PC-9 (cell line): ENCODE results near the gene ARSG. TPM values are rescaled to one million over a fixed set of nuclear protein-coding genes. Genes with fewer than 3 reads are reported as not detected.

ENCODE experiments used
- BruUV-seq: library from RNA; stranded (reverse); fragments of 400-500 nt; replicated peaks from 2 replicates; lab custom pipeline; 2021; lab: Mats Ljungman, UMichigan
- CTCF ChIA-PET: fragments of 300-600 bp; sonication (Branson Sonifier 250); formaldehyde crosslinking; loops from one replicate; lab custom pipeline; 2022; ENCODE audit warnings: antibody characterized with exemption; lab: Charles Lee
- POLR2A ChIA-PET: fragments of 300-600 bp; sonication (Branson Sonifier 250); formaldehyde crosslinking; loops from one replicate; lab custom pipeline; 2022; ENCODE audit warnings: antibody characterized with exemption; ENCODE audit not compliant: unreplicated experiment; lab: Charles Lee
- DNase-seq, 2 experiments: peaks; one replicate each; pipeline versions ENCODE4 v3.0.0 to v3.0.0-alpha.2; 2015 to 2022; ENCODE audit warnings: mixed read lengths in 1 of 2
- H2AFZ ChIP-seq: fragments of 200-600 bp; sonication (generic); 2 replicates; pipeline ENCODE4 v1.8.1; 2017; ENCODE audit warnings: antibody characterized with exemption
- H3F3A ChIP-seq: fragments of 200-600 bp; sonication (generic); 2 replicates; pipeline ENCODE4 v1.8.1; 2017; ENCODE audit warnings: antibody characterized with exemption, mild to moderate bottlenecking, low read depth; ENCODE audit not compliant: insufficient read depth
- H3K27ac ChIP-seq: fragments of 200-600 bp; sonication (generic); 2 replicates; pipeline ENCODE4 v1.6.1; 2016; ENCODE audit warnings: mixed run types
- H3K27me3 ChIP-seq: fragments of 200-600 bp; sonication (generic); 2 replicates; pipeline ENCODE4 v1.6.1; 2016; ENCODE audit warnings: low read depth, mixed run types; ENCODE audit not compliant: insufficient read depth
- H3K36me3 ChIP-seq: fragments of 200-600 bp; sonication (generic); 2 replicates; pipeline ENCODE4 v1.6.1; 2016; ENCODE audit warnings: low read depth, mixed run types
- H3K4me1 ChIP-seq: fragments of 200-600 bp; sonication (generic); replicated peaks from 2 replicates; pipeline ENCODE4 v1.6.1; 2016; ENCODE audit warnings: mixed run types; ENCODE audit not compliant: insufficient read depth
- H3K4me2 ChIP-seq: fragments of 200-600 bp; sonication (generic); 2 replicates; pipeline ENCODE4 v1.6.1; 2017; ENCODE audit warnings: mixed run types
- H3K4me3 ChIP-seq: fragments of 200-600 bp; sonication (generic); 2 replicates; pipeline ENCODE4 v1.6.1; 2016; ENCODE audit warnings: mixed run types
- H3K79me2 ChIP-seq: fragments of 200-600 bp; sonication (generic); 2 replicates; pipeline ENCODE4 v1.6.1; 2017; ENCODE audit warnings: low read depth, mixed run types
- H3K9me2 ChIP-seq: fragments of 200-600 bp; sonication (generic); 2 replicates; pipeline ENCODE4 v1.8.1; 2017; ENCODE audit warnings: mild to moderate bottlenecking; ENCODE audit not compliant: insufficient read depth
- H3K9me3 ChIP-seq: fragments of 200-600 bp; sonication (generic); 2 replicates; pipeline ENCODE4 v1.8.1; 2016; ENCODE audit warnings: low read depth; ENCODE audit not compliant: insufficient read depth
- H4K20me1 ChIP-seq: fragments of 200-600 bp; sonication (generic); 2 replicates; pipeline ENCODE4 v1.8.1; 2017; ENCODE audit not compliant: insufficient read depth
- EZH2 ChIP-seq: fragments of 200-600 bp; sonication (generic); IDR thresholded peaks from 2 replicates; pipeline ENCODE4 v1.8.0; 2017; ENCODE audit warnings: antibody characterized with exemption, low read depth
- intact Hi-C: fragments of 100-400 bp; cut with micrococcal nuclease; formaldehyde crosslinking; loops from one replicate; pipeline ENCODE4 v1.10.0; 2022; ENCODE audit not compliant: unreplicated experiment
- total RNA-seq: library from RNA; stranded (reverse); gene quantifications from 2 replicates; pipeline ENCODE4 v1.2.3, GENCODE V29; 2021
- TF ChIP-seq, protein P1 (sequence below): fragments of 200-600 bp; sonication (generic); conservative IDR thresholded peaks from 2 replicates; pipeline ENCODE4 v1.6.1; 2017; ENCODE audit warnings: mixed run types, antibody characterized with exemption, mild to moderate bottlenecking, moderate library complexity

The ARSG gene
- total RNA-seq, 1 experiment from 2014 or later, result 4.0 TPM

GRCh38 chr17:68356520-68356919, 65.2 kb downstream of the ARSG start:
- Histone ChIP-seq H3K4me3 (no peak overlapping the region), H3K27me3 (no peaks in the 10 kb centered on the region), H2AFZ (no peak overlapping the region), H3K27ac (no peak overlapping the region), H3K4me1 (peaks cover 41% of the 10 kb centered on the region), H3F3A (peaks cover 37% of the 10 kb centered on the region), H4K20me1 (no peaks in the 10 kb centered on the region), H3K9me2 (no peaks in the 10 kb centered on the region), H3K36me3 (no peaks in the 10 kb centered on the region), H3K4me2 (no peak overlapping the region), H3K9me3 (no peaks in the 10 kb centered on the region), H3K79me2 (no peaks in the 10 kb centered on the region)
- TF ChIP-seq, protein P1, sequence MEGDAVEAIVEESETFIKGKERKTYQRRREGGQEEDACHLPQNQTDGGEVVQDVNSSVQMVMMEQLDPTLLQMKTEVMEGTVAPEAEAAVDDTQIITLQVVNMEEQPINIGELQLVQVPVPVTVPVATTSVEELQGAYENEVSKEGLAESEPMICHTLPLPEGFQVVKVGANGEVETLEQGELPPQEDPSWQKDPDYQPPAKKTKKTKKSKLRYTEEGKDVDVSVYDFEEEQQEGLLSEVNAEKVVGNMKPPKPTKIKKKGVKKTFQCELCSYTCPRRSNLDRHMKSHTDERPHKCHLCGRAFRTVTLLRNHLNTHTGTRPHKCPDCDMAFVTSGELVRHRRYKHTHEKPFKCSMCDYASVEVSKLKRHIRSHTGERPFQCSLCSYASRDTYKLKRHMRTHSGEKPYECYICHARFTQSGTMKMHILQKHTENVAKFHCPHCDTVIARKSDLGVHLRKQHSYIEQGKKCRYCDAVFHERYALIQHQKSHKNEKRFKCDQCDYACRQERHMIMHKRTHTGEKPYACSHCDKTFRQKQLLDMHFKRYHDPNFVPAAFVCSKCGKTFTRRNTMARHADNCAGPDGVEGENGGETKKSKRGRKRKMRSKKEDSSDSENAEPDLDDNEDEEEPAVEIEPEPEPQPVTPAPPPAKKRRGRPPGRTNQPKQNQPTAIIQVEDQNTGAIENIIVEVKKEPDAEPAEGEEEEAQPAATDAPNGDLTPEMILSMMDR, result no peak
- TF ChIP-seq EZH2, result no peak
- no TSS peak for BruUV-seq
- intact Hi-C loops, result loop anchor here (10.0 kb wide), 1 partner anchor 62 kb away; the partner anchor contains the start of genes ARSG and SLC16A6
- ChIA-PET CTCF (no interaction called here), POLR2A (no interaction called here)
- DNase-seq, result no peak

DNA sequence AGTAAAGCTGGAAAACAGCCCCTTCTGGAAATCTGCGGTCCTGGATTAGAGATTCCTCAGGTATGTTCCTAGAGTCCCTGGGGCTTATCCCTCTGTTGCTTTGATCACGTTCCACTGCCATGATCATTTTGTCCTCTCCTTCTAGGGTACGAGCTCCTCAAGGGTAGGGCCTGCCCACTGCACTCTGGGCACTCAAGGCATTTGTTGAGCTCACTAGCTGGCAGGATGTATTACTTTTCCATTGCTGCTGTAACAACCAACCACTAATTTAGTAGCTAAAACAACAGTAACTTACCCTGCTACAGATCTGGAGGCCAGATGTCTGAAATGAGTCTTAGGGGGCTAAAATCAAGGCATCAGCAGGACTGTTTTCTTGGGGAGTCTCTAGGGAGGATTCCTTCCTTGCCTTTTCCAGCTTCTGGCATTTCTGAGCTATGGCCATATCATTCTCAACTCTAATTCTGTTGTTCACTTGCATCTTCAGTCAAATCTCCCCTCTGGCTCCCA, 65.7 kb downstream of the ARSG start:
- intact Hi-C loops, result loop anchor here (10.0 kb wide), 1 partner anchor 62 kb away; the partner anchor contains the start of genes ARSG and SLC16A6
- no peaks in the 10 kb centered on the region for H3K27me3 ChIP-seq
- no peak overlapping the region for H3K4me2 ChIP-seq
- POLR2A ChIA-PET, result no interaction called here
- CTCF ChIA-PET, result no interaction called here
- H3K79me2 ChIP-seq, result no peaks in the 10 kb centered on the region
- no peak for DNase-seq
- TF ChIP-seq, protein P1, result no peak
- no peak for TF ChIP-seq EZH2
- H3F3A ChIP-seq, result peaks cover 33% of the 10 kb centered on the region
- BruUV-seq, result no TSS peak
- no peaks in the 10 kb centered on the region for H3K36me3 ChIP-seq
- no peak overlapping the region for H2AFZ ChIP-seq
- no peak overlapping the region for H3K27ac ChIP-seq
- no peaks in the 10 kb centered on the region for H3K9me3 ChIP-seq
- no peaks in the 10 kb centered on the region for H4K20me1 ChIP-seq
- no peaks in the 10 kb centered on the region for H3K9me2 ChIP-seq
- peaks cover 36% of the 10 kb centered on the region for H3K4me1 ChIP-seq
- no peak overlapping the region for H3K4me3 ChIP-seq

- POLR2A ChIA-PET, result no interaction called here
- H3K79me2 ChIP-seq, result no peaks in the 10 kb centered on the region
- CTCF ChIA-PET, result no interaction called here
These were observed 66.6 kb downstream of the ARSG start for GRCh38 chr17:68357886-68358285.

More at GRCh38 chr17:68357886-68358285, 66.6 kb downstream of the ARSG start:
- Histone ChIP-seq H2AFZ (no peak overlapping the region), H3K9me3 (no peaks in the 10 kb centered on the region), H3F3A (peaks cover 24% of the 10 kb centered on the region), H4K20me1 (no peaks in the 10 kb centered on the region), H3K4me1 (peaks cover 27% of the 10 kb centered on the region), H3K4me2 (no peak overlapping the region), H3K27ac (no peak overlapping the region), H3K27me3 (no peaks in the 10 kb centered on the region), H3K4me3 (no peak overlapping the region), H3K9me2 (no peaks in the 10 kb centered on the region), H3K36me3 (no peaks in the 10 kb centered on the region)
- DNase-seq, result no peak
- intact Hi-C loops, result loop anchor here (10.0 kb wide), 1 partner anchor 63 kb away; the partner anchor contains the start of genes ARSG and SLC16A6
- TF ChIP-seq, protein P1, result no peak
- TF ChIP-seq EZH2, result no peak
- no TSS peak for BruUV-seq
